H1 (cell line): ENCODE measurements around the gene RERE. TPM values are rescaled to one million over a fixed set of nuclear protein-coding genes. Genes with fewer than 3 reads are reported as not detected.

Source experiments
- CTCF ChIA-PET: fragments of 300-600 bp; sonication (Branson Sonifier 250); formaldehyde crosslinking; loops from one replicate; lab custom pipeline; 2021; ENCODE audit not compliant: partially characterized antibody; lab: Charles Lee
- POLR2A ChIA-PET: fragments of 300-600 bp; sonication (Branson Sonifier 250); formaldehyde crosslinking; loops from one replicate; lab custom pipeline; 2021; ENCODE audit warnings: inconsistent platforms; ENCODE audit not compliant: partially characterized antibody; lab: Charles Lee
- DNase-seq, 2 experiments: peaks; one replicate each; pipeline versions ENCODE4 v3.0.0 to v3.0.0-alpha.2; 2010 to 2022; ENCODE audit warnings: low spot score in 2 of 2, low read depth in 1 of 2, mixed read lengths in 1 of 2
- FAIRE-seq: peaks from 2 replicates; lab custom pipeline; 2011; peaks lifted over from hg19 to GRCh38; lab: Jason Lieb, UNC
- H2AFZ ChIP-seq: 2 replicates; pipeline ENCODE4 v1.8.1; 2012; ENCODE audit warnings: low read length, inconsistent platforms
- H2AK5ac ChIP-seq: 2 replicates; pipeline ENCODE4 v1.6.1; 2013; ENCODE audit warnings: low read depth, low read length
- H2BK120ac ChIP-seq: replicated peaks from 2 replicates; pipeline ENCODE3; 2013; ENCODE audit warnings: low read depth, low read length, inconsistent platforms
- H2BK12ac ChIP-seq: 2 replicates; pipeline ENCODE4 v1.6.1; 2013; ENCODE audit warnings: low read depth, low read length
- H2BK15ac ChIP-seq: 2 replicates; pipeline ENCODE4 v1.6.1; 2013; ENCODE audit warnings: low read length
- H2BK20ac ChIP-seq: 2 replicates; pipeline ENCODE4 v1.6.1; 2013; ENCODE audit warnings: low read length
- H2BK5ac ChIP-seq: 2 replicates; pipeline ENCODE4 v1.6.1; 2013; ENCODE audit warnings: low read depth, low read length
- H3K14ac ChIP-seq: 2 replicates; pipeline ENCODE4 v1.6.1; 2013; ENCODE audit warnings: inconsistent platforms; ENCODE audit not compliant: insufficient read length
- H3K18ac ChIP-seq: 2 replicates; pipeline ENCODE4 v1.6.1; 2013; ENCODE audit warnings: low read length; ENCODE audit errors: extremely low read depth
- H3K23ac ChIP-seq: 2 replicates; pipeline ENCODE4 v1.6.1; 2013; ENCODE audit warnings: inconsistent platforms; ENCODE audit not compliant: insufficient read length
- H3K23me2 ChIP-seq: 2 replicates; pipeline ENCODE4 v1.6.1; 2013; ENCODE audit warnings: low read depth, low read length
- H3K27ac ChIP-seq: 2 replicates; pipeline ENCODE4 v1.6.1; 2011; ENCODE audit warnings: low read depth, low read length, inconsistent platforms
- H3K27me3 ChIP-seq, 4 experiments: replicated peaks in 1 of 4; 1 replicate in 1 of 4; 2 replicates in 3 of 4; pipeline versions ENCODE4 v1.6.1 to v1.8.1; 2011 to 2013; ENCODE audit warnings: low read length in 3 of 4, mild to moderate bottlenecking in 3 of 4, inconsistent platforms in 2 of 4, mixed read lengths in 2 of 4, moderate library complexity in 1 of 4; ENCODE audit not compliant: control insufficient read depth in 3 of 4, insufficient read depth in 3 of 4; ENCODE audit errors: extremely low read depth in 1 of 4
- H3K36me3 ChIP-seq, 4 experiments: 2 replicates each; pipeline versions ENCODE4 v1.6.1 to v1.8.1; 2011 to 2013; ENCODE audit warnings: mild to moderate bottlenecking in 4 of 4, low read length in 3 of 4, moderate library complexity in 2 of 4, control low read depth in 1 of 4, inconsistent platforms in 1 of 4; ENCODE audit not compliant: insufficient read depth in 4 of 4, control insufficient read depth in 2 of 4
- H3K4ac ChIP-seq: replicated peaks from 2 replicates; pipeline ENCODE3; 2013; ENCODE audit warnings: low read length, low read depth, mixed read lengths, inconsistent platforms; ENCODE audit not compliant: insufficient read length
- H3K4me1 ChIP-seq, 4 experiments: replicated peaks in 1 of 4; 1 replicate in 1 of 4; 2 replicates in 3 of 4; pipeline versions ENCODE4 v1.6.1 to v1.8.1; 2011 to 2013; ENCODE audit warnings: low read length in 3 of 4, inconsistent platforms in 2 of 4, mixed read lengths in 1 of 4; ENCODE audit not compliant: insufficient read depth in 4 of 4, control insufficient read depth in 3 of 4
- H3K4me2 ChIP-seq, 2 experiments: 2 replicates each; pipeline versions ENCODE4 v1.6.1 to v1.8.1; 2011 to 2013; ENCODE audit warnings: low read depth in 2 of 2, low read length in 2 of 2, control low read depth in 1 of 2, inconsistent platforms in 1 of 2, mild to moderate bottlenecking in 1 of 2; ENCODE audit not compliant: insufficient read depth in 1 of 2
- H3K4me3 ChIP-seq, 4 experiments: fragments of 200-600, 300-600 bp in 1 of 4; sonication (generic), shearing (Covaris generic), sonication (Bioruptor Twin) in 1 of 4; 2 replicates each; pipeline versions ENCODE4 v1.5.1 to v1.8.1; 2011 to 2016; ENCODE audit warnings: low read length in 4 of 4, low read depth in 3 of 4, control low read depth in 2 of 4, inconsistent platforms in 2 of 4, mild to moderate bottlenecking in 2 of 4, mixed read lengths in 1 of 4, moderate library complexity in 1 of 4; ENCODE audit not compliant: insufficient read depth in 2 of 4; ENCODE audit errors: extremely low read depth in 1 of 4
- H3K56ac ChIP-seq: replicated peaks from 2 replicates; pipeline ENCODE3; 2013; ENCODE audit warnings: low read depth, mild to moderate bottlenecking, mixed read lengths, low read length, inconsistent platforms; ENCODE audit not compliant: insufficient read length
- H3K79me1 ChIP-seq: 2 replicates; pipeline ENCODE4 v1.6.1; 2013; ENCODE audit warnings: low read depth, low read length, control low read depth
- H3K79me2 ChIP-seq, 2 experiments: 2 replicates each; pipeline versions ENCODE4 v1.6.1 to v1.8.1; 2012 to 2013; ENCODE audit warnings: low read length in 2 of 2, mild to moderate bottlenecking in 2 of 2, inconsistent platforms in 1 of 2; ENCODE audit not compliant: insufficient read depth in 2 of 2, control insufficient read depth in 1 of 2
- H3K9ac ChIP-seq, 4 experiments: replicated peaks in 1 of 4; 1 replicate in 1 of 4; 2 replicates in 3 of 4; pipeline versions ENCODE4 v1.6.1 to v1.8.1; 2011 to 2013; ENCODE audit warnings: low read depth in 3 of 4, low read length in 3 of 4, control low read depth in 2 of 4, mild to moderate bottlenecking in 2 of 4, moderate library complexity in 2 of 4, inconsistent platforms in 1 of 4; ENCODE audit errors: extremely low read depth in 1 of 4
- H3K9me3 ChIP-seq, 2 experiments: 2 replicates each; pipeline versions ENCODE4 v1.6.1 to v1.8.1; 2012 to 2013; ENCODE audit warnings: mild to moderate bottlenecking in 2 of 2, moderate library complexity in 2 of 2, control low read depth in 1 of 2, inconsistent platforms in 1 of 2, low read depth in 1 of 2, low read length in 1 of 2, mixed read lengths in 1 of 2; ENCODE audit not compliant: insufficient read depth in 2 of 2
- H4K20me1 ChIP-seq, 2 experiments: replicated peaks in 1 of 2; 2 replicates each; pipeline versions ENCODE3 to v1.8.1; 2011 to 2013; ENCODE audit warnings: inconsistent platforms in 2 of 2, low read length in 2 of 2, mild to moderate bottlenecking in 1 of 2; ENCODE audit not compliant: insufficient read depth in 2 of 2, control insufficient read depth in 1 of 2
- H4K5ac ChIP-seq: 2 replicates; pipeline ENCODE4 v1.6.1; 2013; ENCODE audit warnings: low read length, low read depth, mixed read lengths, inconsistent platforms; ENCODE audit not compliant: insufficient read length
- H4K8ac ChIP-seq: 2 replicates; pipeline ENCODE4 v1.8.0; 2013; ENCODE audit warnings: mild to moderate bottlenecking, moderate library complexity, low read length, inconsistent platforms; ENCODE audit not compliant: insufficient read depth; ENCODE audit errors: extremely low read depth
- H4K91ac ChIP-seq: replicated peaks from 2 replicates; pipeline ENCODE3; 2013; ENCODE audit warnings: low read length, mixed read lengths, inconsistent platforms; ENCODE audit not compliant: insufficient read length
- ASH2L ChIP-seq: fragments of 200-600, 300-600 bp; sonication (generic); IDR thresholded peaks from one replicate; pipeline ENCODE4 v1.7.1; 2017; ENCODE audit warnings: low read length
- CEBPB ChIP-seq: IDR thresholded peaks from 2 replicates; pipeline ENCODE4 v1.6.1; 2012; ENCODE audit warnings: low read depth, low read length
- CREB1 ChIP-seq: IDR thresholded peaks from 2 replicates; pipeline ENCODE4 v1.6.1; 2012; ENCODE audit warnings: inconsistent platforms
- E2F6 ChIP-seq: IDR thresholded peaks from 2 replicates; pipeline ENCODE4 v1.6.1; 2012; ENCODE audit warnings: inconsistent platforms
- HDAC2 ChIP-seq, 2 experiments: fragments of 300-600 bp in 1 of 2; sonication (generic) in 1 of 2; IDR thresholded peaks; 2 replicates each; pipeline ENCODE4 v1.6.1; 2011 to 2012; ENCODE audit warnings: low read depth in 2 of 2, low read length in 2 of 2, mild to moderate bottlenecking in 2 of 2, moderate library complexity in 2 of 2, borderline replicate concordance in 1 of 2, inconsistent platforms in 1 of 2
- POLR2AphosphoS5 ChIP-seq: IDR thresholded peaks from 2 replicates; pipeline ENCODE4 v1.6.1; 2011; ENCODE audit warnings: low read depth, low read length
- RNF2 ChIP-seq: fragments of 200-900, 300-1000 bp; sonication (generic); IDR thresholded peaks from 2 replicates; pipeline ENCODE4 v1.7.1; 2016; ENCODE audit warnings: borderline replicate concordance, low read depth, mild to moderate bottlenecking, antibody characterized with exemption, low read length; ENCODE audit not compliant: poor library complexity, severe bottlenecking; ENCODE audit errors: missing control alignments
- SP1 ChIP-seq: IDR thresholded peaks from 2 replicates; pipeline ENCODE4 v1.6.1; 2011; ENCODE audit warnings: low read depth, low read length
- WGBS, 2 experiments: shearing (Covaris generic) in 1 of 2; methylation state at CpG; one replicate each; pipeline versions ENCODE4 v1.1.6 to v1.1.7; 2013 to 2015; ENCODE audit warnings: low lambda C conversion rate in 2 of 2, mixed read lengths in 2 of 2, inconsistent platforms in 1 of 2, low coverage in 1 of 2, missing lambda C conversion rate in 1 of 2; ENCODE audit not compliant: insufficient replicate concordance in 2 of 2, insufficient coverage in 1 of 2, insufficient read length in 1 of 2; ENCODE audit errors: extremely low coverage in 1 of 2, missing lambda C conversion rate in 1 of 2; 5-methylcytosine and 5-hydroxymethylcytosine counted together
- polyA plus RNA-seq, 7 experiments: library from polyadenylated mRNA; depleted of rRNA in 3 of 7; stranded (reverse) in 5 of 7; unstranded in 2 of 7; fragments of >200 nt in 5 of 7; fragments of 200-250 nt in 2 of 7; gene quantifications; 1 replicate in 5 of 7; 2 replicates in 1 of 7; 4 replicates in 1 of 7; pipeline versions ENCODE4 v1.2.1 to v1.2.3, GENCODE V29; 2011 to 2013; ENCODE audit warnings: missing spikeins in 2 of 7, mixed read lengths in 2 of 7
- total RNA-seq: library from RNA; stranded (reverse); fragmentation: NEBNext Ultra II Directional; extraction: Animal tissue kit (Norgen Biotek cat#: 25700); gene quantifications from 2 replicates; pipeline ENCODE4 v1.2.1, GENCODE V29; 2021

RERE gene
- total and polyA plus RNA-seq, 2 of the 8 experiments (the other 6 are each of a cell fraction or from before 2014, with no cell fraction given), result 15.3 to 142 TPM

- H3K4me3 ChIP-seq, result no peak overlapping the region
Measured at GRCh38 chr1:8578132-8578877, 239.1 kb downstream of the RERE start.

More at GRCh38 chr1:8578132-8578877, 239.1 kb downstream of the RERE start:
- H4K5ac ChIP-seq, result no peak overlapping the region
- no peak overlapping the region for H4K8ac ChIP-seq
- no peak overlapping the region for H2AFZ ChIP-seq
- H3K27ac ChIP-seq, result no peak overlapping the region
- no peak overlapping the region for H3K23ac ChIP-seq
- ChIA-PET POLR2A (interaction anchor here (0.9 kb wide), 1 partner anchor 53 kb away, joined by 3 read pairs; no protein-coding TSS in a partner anchor), CTCF (interaction anchor here (0.7 to 1.6 kb wide), 7 partner anchors 9 to 91 kb away, joined by 3 to 9 read pairs (median 3); no protein-coding TSS in a partner anchor)
- H3K14ac ChIP-seq, result no peak overlapping the region
- no peak for FAIRE-seq
- no peak overlapping the region for H2BK12ac ChIP-seq
- H3K9me3 ChIP-seq, result no peaks in the 10 kb centered on the region
- TF ChIP-seq SP1 (no peak), HDAC2 (IDR thresholded peaks at IDR 0.05; ENCODE audit: borderline replicate concordance in 1 of 2, low read depth in 2 of 2, low read length in 2 of 2) (no peak), ASH2L (no peak), CREB1 (no peak), RNF2 (no peak), E2F6 (no peak), CEBPB (no peak), POLR2AphosphoS5 (no peak)
- TF ChIP-seq, all 59 proteins: peak for 0
- no peak overlapping the region for H3K56ac ChIP-seq
- no peaks in the 10 kb centered on the region; the same call in 1 of the 2 replicates for H3K79me1 ChIP-seq
- no peak overlapping the region for H2AK5ac ChIP-seq
- H3K36me3 ChIP-seq, result no peaks in the 10 kb centered on the region
- no peak overlapping the region for H2BK15ac ChIP-seq
- H3K9ac ChIP-seq, result no peak overlapping the region
- H3K4me2 ChIP-seq, result no peak overlapping the region
- peaks cover 2 to 6% of the 10 kb centered on the region in 2 experiments for H4K20me1 ChIP-seq
- H3K23me2 ChIP-seq, result no peaks in the 10 kb centered on the region
- H3K79me2 ChIP-seq, result peaks cover 0 to 91% of the 10 kb centered on the region in 2 experiments; a peak in 3 of 4 replicates
- H3K4ac ChIP-seq, result no peak overlapping the region
- H2BK120ac ChIP-seq, result no peak overlapping the region
- no peak overlapping the region for H4K91ac ChIP-seq
- no peak overlapping the region for H3K18ac ChIP-seq
- H2BK20ac ChIP-seq, result no peak overlapping the region
- no peak overlapping the region for H2BK5ac ChIP-seq
- DNase-seq, result no peak
- peaks cover 0 to 2% (median under 1%) of the 10 kb centered on the region in 4 experiments; a peak in 3 of 7 replicates for H3K4me1 ChIP-seq
- WGBS, 2 experiments, result 88% methylated on average over 2 of the region's 2 CpGs; no CpG with 5 or more reads in 1 of the 2 experiments
- no peaks in the 10 kb centered on the region for H3K27me3 ChIP-seq
